ENCODE data around the gene MORF4L1. TPM values are rescaled to one million over a fixed set of nuclear protein-coding genes. Genes with fewer than 3 reads are reported as not detected.

MORF4L1 gene
- total RNA-seq, 2 donors from 2014 or later, result 457 to 505 TPM

- Histone ChIP-seq H3K36me3 (ENCODE audit: control insufficient read depth, insufficient read depth, low read length) (no peaks in the 10 kb centered on the region), H3K4me1 (ENCODE audit: control insufficient read depth, insufficient read depth, low read length) (peaks cover 9% of the 10 kb centered on the region), H3K4me3 (ENCODE audit: low read length) (peak overlapping the region; percentile 82), H3K27ac (ENCODE audit: low read depth, low read length) (no peak overlapping the region), H3K9ac (ENCODE audit: extremely low read depth, low read length, poor library complexity, severe bottlenecking) (peak overlapping the region; percentile 41), H3K27me3 (ENCODE audit: control insufficient read depth, insufficient read depth, low read length, poor library complexity, severe bottlenecking) (peaks cover 8% of the 10 kb centered on the region), H3K9me3 (ENCODE audit: control insufficient read depth, low read length) (no peaks in the 10 kb centered on the region)
- Mint-ChIP-seq H3K27ac (peak overlapping the region; percentile 30), H3K27me3 (ENCODE audit: insufficient read depth) (peaks cover 27% of the 10 kb centered on the region), H3K4me3 (peak overlapping the region; percentile 69), H3K4me1 (peaks cover 18% of the 10 kb centered on the region), H3K9me3 (peaks cover 2% of the 10 kb centered on the region), H3K36me3 (ENCODE audit: low read depth) (no peaks in the 10 kb centered on the region)
- no peak for DNase-seq
- TF ChIP-seq CTCF (conservative IDR thresholded peaks at IDR 0.05), result no peak
- 62 to 64% methylated on average over 10 to 12 of the region's 12 CpGs for WGBS, 2 experiments (ENCODE audit: insufficient coverage in 1 of 2, insufficient read length in 1 of 2)
Measured at GRCh38 chr15:78944202-78944625, 71.5 kb downstream of the MORF4L1 start.

- H3K4me3 ChIP-seq (ENCODE audit: low read length), result peak within 1 kb of the TSS; percentile 82
- H3K9ac ChIP-seq (ENCODE audit: extremely low read depth, low read length, poor library complexity, severe bottlenecking), result peak within 1 kb of the TSS; percentile 41
- no peaks in the 10 kb centered on the region for H3K36me3 ChIP-seq (ENCODE audit: control insufficient read depth, insufficient read depth, low read length)
- H3K9me3 Mint-ChIP-seq, result peaks cover 2% of the 10 kb centered on the region
- H3K27me3 Mint-ChIP-seq (ENCODE audit: insufficient read depth), result peaks cover 28% of the 10 kb centered on the region
- H3K27ac ChIP-seq (ENCODE audit: low read depth, low read length), result no peak within 1 kb of the TSS
- H3K36me3 Mint-ChIP-seq (ENCODE audit: low read depth), result no peaks in the 10 kb centered on the region
- DNase-seq, result peak; percentile 97
- peaks cover 21% of the 10 kb centered on the region for H3K4me1 Mint-ChIP-seq
- H3K27ac Mint-ChIP-seq, result peak within 1 kb of the TSS; percentile 30
- peak within 1 kb of the TSS; percentile 69 for H3K4me3 Mint-ChIP-seq
- H3K9me3 ChIP-seq (ENCODE audit: control insufficient read depth, low read length), result no peaks in the 10 kb centered on the region
- TF ChIP-seq CTCF (conservative IDR thresholded peaks at IDR 0.05), result no peak
- peaks cover 9% of the 10 kb centered on the region for H3K4me1 ChIP-seq (ENCODE audit: control insufficient read depth, insufficient read depth, low read length)
- WGBS, 2 experiments (ENCODE audit: insufficient coverage in 1 of 2, insufficient read length in 1 of 2), result 4 to 6% methylated on average over 6 to 70 of the region's 71 CpGs
- H3K27me3 ChIP-seq (ENCODE audit: control insufficient read depth, insufficient read depth, low read length, poor library complexity, severe bottlenecking), result peaks cover 8% of the 10 kb centered on the region
Measured at GRCh38 chr15:78944669-78945407, 72.1 kb downstream of the MORF4L1 start, which contains the start of gene CTSH. TSS of gene CTSH (minus strand) at chr15:78945046. CDS start at chr15:78944981, 65 bp downstream.

- Histone ChIP-seq H3K4me3 (ENCODE audit: low read length) (no peak overlapping the region), H3K36me3 (ENCODE audit: control insufficient read depth, insufficient read depth, low read length) (no peaks in the 10 kb centered on the region), H3K9me3 (ENCODE audit: control insufficient read depth, low read length) (no peaks in the 10 kb centered on the region), H3K9ac (ENCODE audit: extremely low read depth, low read length, poor library complexity, severe bottlenecking) (no peak overlapping the region), H3K4me1 (ENCODE audit: control insufficient read depth, insufficient read depth, low read length) (peaks cover 9% of the 10 kb centered on the region), H3K27ac (ENCODE audit: low read depth, low read length) (no peak overlapping the region), H3K27me3 (ENCODE audit: control insufficient read depth, insufficient read depth, low read length, poor library complexity, severe bottlenecking) (peaks cover 8% of the 10 kb centered on the region)
- no peak overlapping the region for H3K27ac Mint-ChIP-seq
- no peaks in the 10 kb centered on the region for H3K36me3 Mint-ChIP-seq (ENCODE audit: low read depth)
- H3K27me3 Mint-ChIP-seq (ENCODE audit: insufficient read depth), result peaks cover 30% of the 10 kb centered on the region
- H3K9me3 Mint-ChIP-seq, result no peaks in the 10 kb centered on the region
- peaks cover 31% of the 10 kb centered on the region for H3K4me1 Mint-ChIP-seq
- H3K4me3 Mint-ChIP-seq, result no peak overlapping the region
- WGBS, 2 experiments (ENCODE audit: insufficient coverage in 1 of 2, insufficient read length in 1 of 2), result 93 to 94% methylated on average over 4 to 5 of the region's 5 CpGs
- no peak for TF ChIP-seq CTCF (conservative IDR thresholded peaks at IDR 0.05)
- DNase-seq, result no peak
Measured at GRCh38 chr15:78946493-78946892, 73.8 kb downstream of the MORF4L1 start.

Data from endodermal cell (in vitro differentiated cells).